CMK (cell line): Measurements from ENCODE around the gene STX12.
A peak's percentile ranks its signal among the peaks of the same experiment; 100 is the strongest.

ENCODE experiments used
- DNase-seq: peaks from one replicate; pipeline ENCODE4 v3.0.0-alpha.2; 2010; ENCODE audit warnings: low read depth

Gene STX12

DNA sequence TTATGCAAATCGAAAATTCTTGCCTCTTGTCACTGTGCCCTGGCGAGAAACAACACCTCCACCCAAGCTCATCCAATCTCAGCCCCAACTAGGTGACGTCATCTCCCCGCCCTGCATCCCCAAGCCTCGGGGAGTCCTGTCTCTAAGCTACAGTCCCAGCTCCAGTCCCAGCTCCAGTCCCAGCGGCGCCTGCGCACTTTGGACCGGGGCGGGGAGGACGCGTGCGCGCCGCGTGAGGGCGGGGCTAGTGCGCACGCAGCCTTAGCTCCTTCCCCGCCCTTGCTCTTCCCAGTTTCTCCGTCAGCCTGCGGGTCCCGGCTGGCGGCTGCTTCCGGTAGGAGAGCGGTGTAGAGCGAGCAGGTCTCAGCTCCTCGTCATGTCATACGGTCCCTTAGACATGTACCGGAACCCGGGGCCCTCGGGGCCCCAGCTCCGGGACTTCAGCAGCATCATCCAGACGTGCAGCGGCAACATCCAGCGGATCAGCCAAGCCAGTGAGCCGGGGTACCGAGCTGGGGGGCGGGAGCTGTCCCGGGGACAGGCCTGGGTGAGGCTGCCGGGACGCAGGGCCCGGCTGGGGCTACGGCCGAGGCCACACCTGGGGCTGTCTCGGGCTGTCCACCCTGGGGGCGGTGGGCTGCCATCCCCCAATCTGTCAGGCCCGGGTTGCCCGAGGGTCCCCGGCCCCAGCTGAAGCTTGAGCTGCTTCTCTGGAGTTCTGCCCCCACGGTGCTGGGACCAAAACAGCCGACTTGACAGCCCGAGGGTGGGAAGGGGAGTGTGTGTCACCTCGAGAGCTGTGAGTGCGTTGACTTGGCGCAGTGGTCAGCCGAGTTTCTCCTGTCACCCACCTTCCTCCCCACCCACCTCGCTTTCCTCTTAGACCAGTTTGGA is at the start of gene STX12:
Gene STX12, plus strand, starts transcription at position 288 of the 894 bp plus-strand sequence. Its CDS starts 89 bp downstream, at position 377.
- peak; percentile 97 for DNase-seq

DNA sequence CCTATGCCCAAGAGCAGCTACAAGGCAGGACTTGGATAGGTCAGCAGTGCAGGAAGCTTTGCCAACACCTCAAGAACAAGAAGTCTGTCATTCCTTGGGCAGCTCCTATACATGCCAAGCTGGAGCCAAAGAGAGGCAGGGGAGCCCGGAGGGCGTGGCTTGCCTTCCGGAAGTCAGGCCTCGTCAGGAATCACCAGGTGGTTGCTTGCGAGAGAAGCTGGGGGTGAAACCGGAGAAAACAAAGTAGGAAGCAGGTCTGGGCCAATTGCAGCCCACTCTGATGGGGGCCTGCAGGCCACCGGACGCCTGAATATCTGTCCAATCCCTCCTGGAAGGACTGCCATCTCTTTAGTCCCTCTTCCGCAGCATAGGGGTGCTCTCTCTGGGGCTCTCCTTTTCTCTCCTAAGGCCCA is 48.1 kb upstream of the STX12 start:
- DNase-seq, result no peak

DNA sequence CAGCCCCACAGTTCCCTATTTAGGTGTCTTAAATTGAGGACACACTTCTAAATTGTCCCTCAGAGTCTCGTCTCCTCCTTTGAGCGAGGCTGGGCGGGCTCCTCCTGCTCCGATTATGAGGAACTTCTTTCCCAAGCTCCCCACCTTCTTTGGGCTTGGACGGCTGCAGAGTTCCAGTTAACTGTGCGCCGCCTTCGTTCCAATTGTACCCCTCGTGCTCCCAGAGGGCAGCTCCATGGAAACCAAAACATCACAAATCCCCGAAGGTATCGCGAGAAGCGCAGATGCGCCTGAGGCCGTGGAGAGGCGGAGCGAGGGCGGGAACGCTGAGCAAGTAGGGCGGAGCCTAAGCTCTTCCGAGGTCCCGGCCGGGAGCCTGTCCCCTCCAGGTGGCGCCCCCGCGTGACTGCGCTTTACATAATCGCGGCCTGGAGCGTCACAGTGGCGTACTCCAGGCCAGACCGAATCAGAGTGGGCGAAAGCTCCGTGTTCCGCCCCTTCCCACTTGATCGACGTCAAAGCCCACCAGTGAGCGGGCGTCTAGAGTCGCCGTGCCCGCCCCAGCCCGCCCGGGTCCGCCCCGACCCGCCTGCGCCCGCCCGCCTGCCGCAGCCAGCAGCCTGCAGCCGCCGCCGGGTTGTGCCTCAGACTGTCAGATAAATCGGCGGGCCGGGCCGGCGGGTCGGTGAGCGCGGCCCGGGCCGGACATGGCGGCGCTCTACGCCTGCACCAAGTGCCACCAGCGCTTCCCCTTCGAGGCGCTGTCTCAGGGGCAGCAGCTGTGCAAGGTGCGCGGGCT is 47.4 kb upstream of the STX12 start, which contains the start of gene FAM76A:
Gene FAM76A, plus strand, starts transcription at position 588 of the 799 bp plus-strand sequence. Its CDS starts 120 bp downstream, at position 708.
- peak; percentile 99 for DNase-seq

DNA sequence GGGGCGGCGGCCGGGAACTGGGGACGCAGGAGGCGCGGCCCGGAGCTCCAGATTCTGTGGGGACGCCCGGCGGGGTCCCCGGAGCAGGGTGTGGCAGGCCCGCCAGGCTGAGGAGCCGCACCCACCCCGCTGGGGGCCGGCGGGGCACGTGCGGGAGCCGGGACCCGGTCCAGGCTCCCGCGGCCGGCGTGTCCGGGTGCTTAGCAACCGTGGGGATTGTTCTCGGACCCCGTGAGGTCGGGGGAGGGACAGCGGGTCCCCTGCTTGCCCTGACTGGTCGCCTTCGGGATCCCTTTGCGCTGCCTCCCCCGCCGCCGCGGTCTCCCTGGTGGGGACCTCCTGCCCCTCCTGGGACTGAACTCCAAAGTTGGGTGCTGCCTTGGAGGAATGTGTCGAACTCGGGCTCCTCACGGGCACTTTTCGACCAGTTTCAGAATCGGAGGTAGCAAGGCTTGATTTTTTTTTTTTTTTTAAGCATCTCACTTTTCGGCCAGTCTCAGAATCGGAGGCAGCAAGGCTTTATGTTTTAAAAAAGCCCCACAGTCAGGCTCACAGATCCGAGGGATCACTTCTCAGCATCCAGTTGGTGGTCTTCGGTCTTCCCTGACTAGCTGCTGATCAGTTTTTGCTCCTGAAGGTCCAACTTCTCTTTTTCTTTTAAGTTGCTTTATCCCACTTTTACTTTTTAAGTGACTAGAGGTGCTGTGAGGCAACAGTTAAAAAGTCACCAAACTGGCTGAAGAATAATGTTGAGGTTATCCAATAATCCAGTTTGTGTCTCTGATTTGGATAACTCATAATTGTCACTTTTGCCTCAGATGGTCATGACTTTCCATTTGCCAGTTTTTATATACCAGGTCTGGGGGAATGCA is 46.6 kb upstream of the STX12 start:
- no peak for DNase-seq

DNA sequence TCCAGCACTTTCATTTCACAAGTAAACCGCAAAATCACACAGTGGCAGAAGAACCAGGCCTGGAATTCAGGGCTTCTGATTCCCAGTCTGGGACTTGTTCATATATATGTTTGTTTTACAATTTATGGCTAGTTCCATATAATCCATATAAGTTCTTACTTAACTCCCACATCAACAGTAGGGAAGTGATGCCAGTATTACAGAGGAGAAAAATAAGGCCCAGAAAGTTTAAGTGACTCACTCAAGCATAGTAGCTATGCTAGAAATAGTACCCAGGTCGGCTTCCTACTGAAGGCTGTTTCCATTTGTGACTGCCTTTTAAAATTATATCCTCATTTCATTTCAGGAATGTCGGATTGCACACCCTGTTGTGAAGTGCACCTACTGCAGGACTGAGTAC is 45.9 kb upstream of the STX12 start:
- DNase-seq, result no peak

DNA sequence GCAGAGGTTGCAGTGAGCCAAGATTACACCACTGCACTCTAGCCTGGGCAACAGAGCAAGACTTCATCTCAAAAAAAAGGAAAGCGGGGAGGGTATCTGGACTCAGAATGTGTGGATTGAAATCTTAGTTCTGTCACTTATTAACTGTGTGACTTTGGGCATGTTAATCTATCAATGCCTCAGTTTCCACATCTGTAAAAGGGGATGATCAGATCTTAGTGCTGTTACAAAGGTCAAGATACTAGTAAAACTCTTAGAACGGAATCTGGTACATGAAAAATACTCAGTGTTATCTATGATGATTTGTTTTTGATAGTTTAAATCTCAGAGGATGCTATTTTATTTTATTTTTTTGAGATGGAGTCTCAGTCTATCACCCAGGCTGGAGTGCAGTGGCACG is 36.8 kb upstream of the STX12 start:
- DNase-seq, result no peak

DNA sequence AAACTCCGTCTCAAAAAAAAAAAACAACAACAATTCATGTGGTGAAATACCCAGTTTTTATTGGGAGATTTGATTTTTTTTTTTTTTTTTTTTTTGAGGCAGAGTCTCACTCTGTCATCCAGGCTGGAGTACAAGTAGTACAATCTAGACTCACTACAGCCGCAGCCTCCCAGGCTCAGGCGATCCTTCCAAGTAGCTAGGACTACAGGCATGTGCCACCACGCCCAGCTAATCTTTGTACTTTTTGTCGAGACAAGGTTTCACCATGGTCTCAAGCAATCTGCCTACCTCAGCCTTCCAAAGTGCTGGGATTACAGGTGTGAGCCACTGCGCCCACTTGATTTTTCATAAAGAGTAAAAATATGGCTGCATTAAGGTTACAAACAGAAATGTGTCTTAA is 31.9 kb upstream of the STX12 start:
- no peak for DNase-seq

DNA sequence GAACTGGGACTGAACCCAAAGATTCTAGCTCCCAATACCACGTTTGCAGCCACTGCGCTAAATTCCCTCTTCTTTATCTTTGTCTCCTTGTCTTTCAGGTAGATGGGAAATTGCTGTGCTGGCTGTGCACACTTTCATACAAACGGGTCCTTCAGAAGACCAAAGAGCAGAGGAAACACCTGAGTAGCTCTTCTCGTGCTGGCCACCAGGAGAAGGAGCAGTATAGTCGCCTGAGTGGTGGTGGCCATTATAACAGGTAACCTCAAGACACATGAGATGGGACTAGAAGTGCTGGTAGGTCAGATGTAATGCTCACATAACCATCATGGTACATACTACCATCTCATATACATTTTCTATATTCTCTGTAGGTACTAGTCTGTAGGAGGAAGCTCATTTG is 28.5 kb upstream of the STX12 start:
- DNase-seq, result no peak

DNA sequence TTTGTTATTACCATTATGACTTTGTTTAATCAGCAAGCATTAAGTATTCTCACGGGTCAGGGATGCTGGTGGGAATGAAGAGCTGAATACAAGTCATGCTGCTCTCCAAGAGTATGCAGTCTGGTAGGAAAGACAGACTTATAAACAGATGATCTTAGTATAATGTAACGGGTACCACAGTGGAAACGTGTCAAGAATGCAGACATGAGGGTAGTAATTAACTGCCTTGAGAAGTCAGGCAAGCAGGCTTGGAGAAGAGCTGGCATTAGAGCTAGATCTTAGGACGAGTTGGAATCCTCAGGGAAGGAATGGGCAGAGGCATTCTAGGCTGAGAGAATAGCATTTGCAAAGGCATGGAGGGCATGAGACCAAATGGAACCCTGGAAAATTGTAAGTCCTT is 27.6 kb upstream of the STX12 start:
- no peak for DNase-seq

DNA sequence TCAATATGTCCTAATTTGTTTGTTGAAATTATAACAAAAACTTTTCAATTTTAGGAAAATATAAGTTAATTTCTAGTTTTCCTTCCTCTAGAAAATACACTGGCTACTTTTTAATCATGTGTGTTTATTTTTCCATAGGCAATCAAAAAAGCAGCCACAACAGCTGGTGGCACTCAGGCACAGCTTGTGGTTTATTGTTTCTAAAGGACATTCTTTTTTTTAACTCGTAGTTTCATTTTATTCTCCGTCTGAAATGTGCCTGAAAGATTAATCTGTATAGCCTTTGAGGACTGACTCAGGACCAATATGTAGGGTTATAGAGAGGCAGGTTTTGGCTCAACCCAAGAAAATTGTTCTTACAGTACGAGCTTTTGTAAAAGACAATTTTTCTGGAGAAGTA is 20.7 kb upstream of the STX12 start:
- no peak for DNase-seq

DNA sequence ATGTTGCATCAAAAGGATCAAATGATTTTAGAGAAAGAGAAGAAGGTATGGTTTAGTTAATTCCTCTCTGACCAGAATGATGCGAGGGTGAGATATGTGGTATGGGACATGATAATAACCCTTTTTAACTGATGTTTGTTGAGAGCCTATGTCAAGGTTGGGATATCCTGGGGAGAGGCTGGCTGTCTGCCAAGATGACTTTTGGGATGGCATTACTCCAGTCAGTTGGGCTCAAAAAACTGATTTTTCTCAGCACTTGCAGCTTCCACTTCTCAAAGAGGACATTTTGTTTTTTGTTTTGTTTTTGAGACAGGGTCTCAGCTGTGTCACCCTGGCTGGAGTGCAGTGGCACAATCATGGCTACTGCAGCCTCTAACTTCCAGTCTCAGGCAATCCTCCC is 17.7 kb upstream of the STX12 start:
- no peak for DNase-seq

DNA sequence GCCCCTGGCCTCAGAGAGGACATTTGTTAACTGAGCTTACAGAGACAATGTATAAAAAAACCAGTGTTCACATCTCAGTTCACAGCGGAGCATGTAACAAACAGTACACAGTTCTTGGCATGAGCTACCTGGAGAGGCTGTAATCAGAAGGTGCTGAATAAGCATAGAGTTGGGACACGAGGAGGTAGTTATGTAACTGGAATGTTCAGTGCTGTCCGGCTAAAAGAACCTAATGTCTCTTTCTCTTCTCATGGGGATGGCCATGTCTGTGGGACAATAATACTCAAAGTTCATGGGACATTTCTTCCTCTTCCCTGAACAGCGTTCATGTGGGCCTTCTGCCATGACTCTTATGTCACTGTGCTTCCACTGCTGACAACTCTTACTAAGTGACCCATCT is 17.2 kb upstream of the STX12 start:
- no peak for DNase-seq

DNA sequence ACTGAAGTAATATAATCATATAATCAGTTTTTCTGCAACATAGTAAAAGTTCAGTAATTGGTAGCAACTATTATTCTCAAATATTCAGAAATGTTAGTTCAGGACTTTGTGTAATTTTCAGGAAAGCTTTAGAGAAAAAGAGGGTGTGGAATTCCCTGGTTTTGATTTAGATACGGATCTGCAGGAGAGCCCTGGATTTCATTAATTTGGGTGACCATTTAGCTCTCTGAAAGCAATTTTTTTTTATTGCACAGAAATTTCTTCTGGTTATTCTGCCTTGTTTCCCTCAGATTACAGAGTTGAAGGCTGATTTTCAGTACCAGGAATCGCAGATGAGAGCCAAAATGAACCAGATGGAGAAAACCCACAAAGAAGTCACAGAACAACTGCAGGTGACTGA is 13.8 kb upstream of the STX12 start:
- DNase-seq, result no peak

DNA sequence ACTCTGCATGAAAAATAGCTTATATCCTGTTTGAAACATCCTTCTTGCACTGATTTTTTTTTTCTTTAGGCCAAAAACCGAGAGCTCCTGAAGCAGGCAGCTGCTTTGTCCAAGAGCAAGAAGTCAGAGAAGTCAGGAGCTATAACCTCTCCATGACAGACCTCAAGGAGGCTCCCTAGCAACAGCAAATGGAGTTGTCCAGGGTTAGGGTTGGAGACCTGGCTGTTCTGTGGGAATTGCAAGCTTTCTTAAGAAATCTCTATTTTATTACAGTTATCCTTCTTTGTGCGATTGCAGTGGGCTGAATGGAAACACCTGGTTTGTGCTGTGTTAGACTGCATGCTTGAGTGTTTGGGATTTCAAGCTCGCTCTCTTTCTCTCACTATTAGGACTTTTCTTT is 12.6 kb upstream of the STX12 start:
- no peak for DNase-seq

DNA sequence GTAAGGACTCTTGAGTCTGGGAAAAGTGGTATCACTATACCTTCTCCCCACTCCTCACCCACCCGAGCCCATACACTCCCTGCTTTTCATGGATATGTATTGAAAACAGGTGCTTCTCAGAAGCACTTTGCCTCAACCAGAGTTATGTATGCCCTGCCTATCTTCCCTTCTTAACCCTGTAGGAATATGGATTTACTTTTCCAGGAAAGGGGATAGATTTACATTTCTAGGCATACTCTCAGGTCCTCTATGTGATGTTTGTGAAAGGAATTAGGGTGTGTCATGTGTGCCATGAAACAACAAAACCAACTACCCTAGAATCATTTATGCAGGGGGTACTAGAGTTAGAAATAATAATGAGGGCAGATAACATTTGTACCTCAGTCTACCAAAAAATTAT is 11.0 kb upstream of the STX12 start:
- no peak for DNase-seq

DNA sequence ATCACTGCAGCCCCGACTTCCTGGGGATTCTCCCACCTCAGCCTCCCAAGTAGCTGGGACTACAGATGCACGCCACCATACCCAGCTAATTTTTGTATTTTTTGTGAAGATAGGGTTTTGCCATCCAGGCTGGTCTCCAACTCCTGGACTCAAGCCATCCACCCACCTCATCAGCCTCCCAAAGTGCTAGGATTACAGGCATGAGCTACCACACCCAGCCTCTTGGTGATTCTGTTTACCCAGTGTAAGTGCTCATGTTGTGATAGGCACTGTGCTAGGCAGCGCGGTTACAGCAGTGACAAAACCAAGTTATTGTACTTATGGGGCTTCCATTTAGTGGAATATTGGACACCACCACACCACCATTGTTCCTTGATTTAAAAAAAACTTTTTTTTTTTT is 9.7 kb upstream of the STX12 start:
- no peak for DNase-seq

DNA sequence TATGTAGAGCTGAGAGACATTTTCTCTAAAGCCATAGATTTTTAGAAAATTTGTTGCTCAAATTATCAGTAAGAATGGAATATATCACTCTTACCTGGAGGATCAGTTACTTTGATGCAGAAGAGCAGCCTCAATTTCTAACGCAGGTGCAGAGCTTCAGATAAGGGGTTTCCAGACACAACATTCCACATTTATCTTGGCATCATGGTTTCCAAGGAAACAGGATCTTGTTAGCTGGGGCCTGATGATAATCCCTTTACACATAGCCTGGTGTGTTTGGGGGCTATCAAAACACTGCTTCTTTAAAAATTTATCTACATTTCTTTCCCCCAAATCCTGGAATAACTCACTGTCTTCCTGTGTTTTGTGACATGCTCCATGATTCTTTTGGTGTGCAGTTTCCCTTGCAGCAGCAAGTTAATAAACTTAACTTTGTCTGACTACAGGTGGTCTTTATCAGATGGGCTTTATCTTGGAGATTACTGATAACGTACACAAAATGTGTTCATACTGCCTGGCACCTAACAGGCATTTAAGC is 2.7 kb upstream of the STX12 start:
- DNase-seq, result no peak

DNA sequence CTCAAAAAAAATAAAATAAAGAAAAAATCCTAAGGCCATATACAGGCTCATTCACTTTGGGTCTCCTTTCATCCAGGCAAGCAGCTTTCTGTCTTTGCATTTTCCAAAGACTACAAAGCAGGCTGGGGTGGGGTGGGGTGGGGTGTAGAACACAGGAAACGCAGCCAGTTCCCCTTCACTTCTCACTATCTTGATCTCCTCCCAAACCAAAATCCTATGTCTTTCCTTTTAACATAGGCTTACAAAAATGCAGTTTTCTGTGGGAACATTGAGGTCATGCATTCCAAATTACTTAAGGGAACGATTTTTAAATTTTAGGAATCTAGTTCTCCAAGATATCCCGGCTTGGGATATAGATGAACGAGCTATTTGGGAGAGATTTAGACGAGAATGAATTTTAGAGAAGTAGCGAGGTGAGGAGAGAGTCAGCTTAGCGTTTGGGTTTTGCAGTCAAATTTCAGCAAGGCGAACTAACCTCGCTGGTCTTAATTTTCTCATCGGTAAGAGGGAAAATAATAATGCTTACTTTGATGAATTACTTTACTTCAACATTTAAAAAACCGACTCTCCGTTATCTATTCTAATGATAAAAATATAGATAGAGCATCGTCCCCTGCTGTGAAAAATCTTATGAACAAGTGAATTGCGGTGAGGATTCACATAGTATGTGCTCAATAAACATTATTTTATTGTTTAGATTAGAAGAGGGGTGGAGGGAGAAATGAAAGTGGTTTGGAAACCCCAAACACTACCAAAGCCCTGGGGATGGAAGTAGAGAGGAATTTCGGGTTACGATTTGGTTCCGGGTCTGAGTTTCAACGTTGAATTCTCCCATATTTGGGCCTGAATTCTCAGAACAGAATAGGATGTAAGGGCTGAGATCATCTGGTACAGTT is 735 bp upstream of the STX12 start:
- no peak for DNase-seq

DNA sequence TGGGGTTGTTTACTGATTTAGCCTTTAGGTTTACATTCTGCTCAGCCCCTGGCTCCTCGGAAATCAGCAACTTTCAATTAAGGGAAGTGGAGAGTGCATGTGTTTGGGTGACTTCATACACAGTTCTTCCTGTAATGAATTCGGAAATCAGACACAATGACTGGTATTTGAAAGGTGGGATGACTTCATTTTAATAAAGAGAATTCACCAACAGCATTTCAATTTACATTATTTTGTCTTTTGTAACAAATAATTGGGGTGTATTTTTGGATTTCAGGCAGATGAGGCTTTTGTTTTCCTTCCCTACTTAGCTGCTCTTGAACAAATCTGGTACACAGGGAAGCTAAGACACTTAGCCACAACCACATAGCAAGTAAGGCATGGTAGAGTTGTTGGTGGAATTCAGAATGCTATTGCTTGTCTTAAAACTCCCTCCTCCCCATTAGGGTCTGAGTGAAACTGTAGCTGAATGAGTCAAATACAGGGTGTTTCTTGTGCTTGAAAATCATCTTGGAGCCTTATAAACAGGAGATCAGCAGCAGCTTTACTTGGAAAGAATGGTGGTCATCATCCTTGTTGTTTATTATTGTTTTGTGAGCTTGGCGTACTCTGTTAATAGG is 917 bp downstream of the STX12 start:
- no peak for DNase-seq

DNA sequence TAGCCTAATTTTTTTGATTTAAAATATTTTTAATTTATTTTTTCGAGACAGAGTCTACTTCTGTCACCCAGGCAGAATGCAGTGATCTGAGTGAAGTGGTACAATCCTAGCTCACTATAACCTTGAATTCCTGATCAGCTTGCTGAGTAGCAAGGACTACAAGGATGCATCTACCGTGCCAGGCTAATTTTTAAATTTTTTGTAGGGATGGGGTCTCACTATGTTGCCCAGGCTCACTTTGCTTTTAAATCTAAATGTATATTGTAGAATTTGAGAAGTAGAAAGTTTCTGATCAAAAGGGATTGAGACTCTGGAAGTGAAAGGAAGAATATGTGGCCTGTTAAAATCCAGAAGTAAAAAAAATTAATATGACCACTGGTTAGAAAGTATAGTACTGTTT is 1.6 kb downstream of the STX12 start:
- DNase-seq, result no peak
